Activated CD4-positive, alpha-beta T cell treated with anti-CD3 and anti-CD28 coated beads, Interleukin-2, amount 50 U/mL, for 16 hours (primary cell): ENCODE data around the gene SKI.

Experiments
- DNase-seq: peaks from one replicate; pipeline ENCODE4 v3.0.0-alpha.2; 2020

Gene SKI

GRCh38 chr1:2267051-2267830 lies 39.1 kb downstream of the SKI start:
- DNase-seq = no peak

- no peak for DNase-seq
Observed at GRCh38 chr1:2267862-2268261, 39.7 kb downstream of the SKI start.

GRCh38 chr1:2268285-2269056 lies 40.4 kb downstream of the SKI start:
- no peak for DNase-seq

GRCh38 chr1:2269193-2269921 lies 41.2 kb downstream of the SKI start:
- no peak for DNase-seq

GRCh38 chr1:2269922-2270259 lies 41.8 kb downstream of the SKI start:
- DNase-seq = no peak

GRCh38 chr1:2270260-2271100 lies 42.4 kb downstream of the SKI start:
- DNase-seq = no peak

GRCh38 chr1:2271211-2271721 lies 43.1 kb downstream of the SKI start:
- DNase-seq = no peak

GRCh38 chr1:2271841-2272655 lies 43.9 kb downstream of the SKI start:
- DNase-seq = no peak

GRCh38 chr1:2272686-2273400 lies 44.7 kb downstream of the SKI start:
- DNase-seq = no peak

- no peak for DNase-seq
Observed at GRCh38 chr1:2273401-2274090, 45.4 kb downstream of the SKI start.

- DNase-seq = no peak
Observed at GRCh38 chr1:2274231-2274928, 46.3 kb downstream of the SKI start.

- DNase-seq = no peak
Observed at GRCh38 chr1:2274929-2275475, 46.9 kb downstream of the SKI start.

- DNase-seq = no peak
Observed at GRCh38 chr1:2275796-2276536, 47.8 kb downstream of the SKI start.

- no peak for DNase-seq
Observed at GRCh38 chr1:2276803-2277580, 48.9 kb downstream of the SKI start.

GRCh38 chr1:2277741-2278488 lies 49.8 kb downstream of the SKI start:
- no peak for DNase-seq

GRCh38 chr1:2278591-2279209 lies 50.6 kb downstream of the SKI start:
- no peak for DNase-seq

- DNase-seq = no peak
Observed at GRCh38 chr1:2279210-2279639, 51.1 kb downstream of the SKI start.
